Measurements from ENCODE around the gene MEI4.

Gene MEI4

GRCh38 chr6:77619114-77619513 lies 33.7 kb upstream of the MEI4 start:
- no peak overlapping the region for H2AFZ ChIP-seq (ENCODE audit: insufficient read depth, low read length, poor library complexity)
- no peaks in the 10 kb centered on the region for H3K27me3 ChIP-seq (ENCODE audit: insufficient read depth, low read length)
- no peaks in the 10 kb centered on the region for H3K4me1 ChIP-seq (ENCODE audit: control insufficient read depth in 1 of 2, insufficient read depth in 2 of 2, low read length in 2 of 2)
- no peaks in the 10 kb centered on the region for H3K36me3 ChIP-seq (ENCODE audit: control insufficient read depth in 1 of 2, insufficient read depth in 2 of 2, low read length in 2 of 2)
- no peak overlapping the region for H3K23ac ChIP-seq (ENCODE audit: low read length)
- no peak overlapping the region for H2AK5ac ChIP-seq (ENCODE audit: low read length)
- no CpG with 5 or more reads among the region's 2 CpGs for WGBS (ENCODE audit: extremely low coverage, insufficient coverage, insufficient read length)
- no peak overlapping the region for H3K14ac ChIP-seq (ENCODE audit: low read length)
- no peak overlapping the region for H3K9ac ChIP-seq (ENCODE audit: low read length)
- no peak overlapping the region for H3K4ac ChIP-seq (ENCODE audit: low read depth, low read length)
- H3K79me1 ChIP-seq (ENCODE audit: low read length), result no peaks in the 10 kb centered on the region
- no peaks in the 10 kb centered on the region for H3K79me2 ChIP-seq (ENCODE audit: control insufficient read depth, insufficient read depth, low read length, poor library complexity)
- no peak overlapping the region for H2BK12ac ChIP-seq (ENCODE audit: low read length)
- no peaks in the 10 kb centered on the region for H3K9me3 ChIP-seq (ENCODE audit: insufficient read depth, low read depth, low read length)
- no peak overlapping the region for H2BK120ac ChIP-seq (ENCODE audit: insufficient read depth, low read length, poor library complexity)
- no peak overlapping the region for H3K4me2 ChIP-seq (ENCODE audit: low read length)
- H4K91ac ChIP-seq (ENCODE audit: low read depth, low read length), result no peak overlapping the region
- no peak for DNase-seq
- no peak overlapping the region for H3K18ac ChIP-seq (ENCODE audit: low read length)
- H3K27ac ChIP-seq (ENCODE audit: low read depth, low read length), result no peak overlapping the region
- H4K8ac ChIP-seq (ENCODE audit: low read depth, low read length), result no peak overlapping the region
- no peak overlapping the region for H3K4me3 ChIP-seq (ENCODE audit: low read depth, low read length)
- H2BK5ac ChIP-seq (ENCODE audit: low read depth, low read length, poor library complexity), result no peak overlapping the region
- no peak overlapping the region for H4K12ac ChIP-seq (ENCODE audit: low read depth, low read length)

DNA sequence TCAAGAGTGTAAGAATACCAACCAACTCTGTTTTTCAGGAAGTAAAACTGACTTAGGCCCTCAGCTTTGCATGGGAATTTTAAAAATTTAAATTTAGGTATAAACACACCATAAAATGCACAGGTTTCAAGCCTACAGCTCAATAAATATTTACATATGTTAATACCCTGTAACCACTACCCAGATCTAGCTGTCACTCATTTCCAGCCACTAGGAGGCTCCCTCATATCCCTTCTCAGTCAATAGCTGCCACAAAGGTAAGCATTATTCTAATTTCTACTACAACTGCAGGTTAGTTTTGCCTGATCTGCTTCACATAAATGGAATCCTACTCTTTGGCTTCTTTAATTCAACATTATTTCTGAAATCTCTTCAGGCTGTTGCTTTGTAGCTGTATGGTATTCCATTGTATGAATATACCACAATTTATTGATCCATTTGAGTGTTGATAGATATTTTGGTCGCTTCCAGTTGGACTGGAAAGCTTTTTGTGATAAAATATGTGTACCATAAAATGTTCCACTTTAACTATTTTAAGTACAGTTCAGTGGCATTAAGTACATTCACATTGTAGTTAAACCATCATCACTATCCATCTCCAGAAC lies 32.5 kb upstream of the MEI4 start:
- Histone ChIP-seq H3K9me3 (ENCODE audit: insufficient read depth, low read depth, low read length) (no peaks in the 10 kb centered on the region), H2BK12ac (ENCODE audit: low read length) (no peak overlapping the region)
- no CpG with 5 or more reads among the region's 1 CpG for WGBS (ENCODE audit: extremely low coverage, insufficient coverage, insufficient read length)

GRCh38 chr6:77624515-77624914 lies 28.3 kb upstream of the MEI4 start:
- Histone ChIP-seq H2BK120ac (ENCODE audit: insufficient read depth, low read length, poor library complexity) (no peak overlapping the region), H3K9ac (ENCODE audit: low read length) (no peak overlapping the region), H2BK5ac (ENCODE audit: low read depth, low read length, poor library complexity) (no peak overlapping the region), H3K4me3 (ENCODE audit: low read depth, low read length) (no peak overlapping the region), H4K12ac (ENCODE audit: low read depth, low read length) (no peak overlapping the region), H3K27ac (ENCODE audit: low read depth, low read length) (no peak overlapping the region), H3K14ac (ENCODE audit: low read length) (no peak overlapping the region), H4K91ac (ENCODE audit: low read depth, low read length) (no peak overlapping the region), H3K23ac (ENCODE audit: low read length) (no peak overlapping the region), H2AFZ (ENCODE audit: insufficient read depth, low read length, poor library complexity) (no peak overlapping the region), H3K4me2 (ENCODE audit: low read length) (no peak overlapping the region), H2BK12ac (ENCODE audit: low read length) (no peak overlapping the region), H3K18ac (ENCODE audit: low read length) (no peak overlapping the region), H3K27me3 (ENCODE audit: insufficient read depth, low read length) (no peaks in the 10 kb centered on the region), H3K79me2 (ENCODE audit: control insufficient read depth, insufficient read depth, low read length, poor library complexity) (no peaks in the 10 kb centered on the region), H3K9me3 (ENCODE audit: insufficient read depth, low read depth, low read length) (no peaks in the 10 kb centered on the region), H3K4me1 (ENCODE audit: control insufficient read depth in 1 of 2, insufficient read depth in 2 of 2, low read length in 2 of 2) (no peaks in the 10 kb centered on the region), H2AK5ac (ENCODE audit: low read length) (no peak overlapping the region), H3K36me3 (ENCODE audit: control insufficient read depth in 1 of 2, insufficient read depth in 2 of 2, low read length in 2 of 2) (no peaks in the 10 kb centered on the region), H3K79me1 (ENCODE audit: low read length) (no peaks in the 10 kb centered on the region), H4K8ac (ENCODE audit: low read depth, low read length) (no peak overlapping the region), H3K4ac (ENCODE audit: low read depth, low read length) (no peak overlapping the region)
- no CpG with 5 or more reads among the region's 5 CpGs for WGBS (ENCODE audit: extremely low coverage, insufficient coverage, insufficient read length)
- DNase-seq, result no peak

More for the DNA sequence above, 32.5 kb upstream of the MEI4 start:
- Histone ChIP-seq H3K36me3 (ENCODE audit: control insufficient read depth in 1 of 2, insufficient read depth in 2 of 2, low read length in 2 of 2) (no peaks in the 10 kb centered on the region), H3K4me1 (ENCODE audit: control insufficient read depth in 1 of 2, insufficient read depth in 2 of 2, low read length in 2 of 2) (no peaks in the 10 kb centered on the region), H2AFZ (ENCODE audit: insufficient read depth, low read length, poor library complexity) (no peak overlapping the region), H4K12ac (ENCODE audit: low read depth, low read length) (no peak overlapping the region), H2AK5ac (ENCODE audit: low read length) (no peak overlapping the region), H3K9ac (ENCODE audit: low read length) (no peak overlapping the region), H4K8ac (ENCODE audit: low read depth, low read length) (no peak overlapping the region), H3K4ac (ENCODE audit: low read depth, low read length) (no peak overlapping the region), H2BK120ac (ENCODE audit: insufficient read depth, low read length, poor library complexity) (no peak overlapping the region), H3K23ac (ENCODE audit: low read length) (no peak overlapping the region), H2BK5ac (ENCODE audit: low read depth, low read length, poor library complexity) (no peak overlapping the region), H3K27ac (ENCODE audit: low read depth, low read length) (no peak overlapping the region), H3K18ac (ENCODE audit: low read length) (no peak overlapping the region), H3K27me3 (ENCODE audit: insufficient read depth, low read length) (no peaks in the 10 kb centered on the region), H3K4me3 (ENCODE audit: low read depth, low read length) (no peak overlapping the region), H3K79me2 (ENCODE audit: control insufficient read depth, insufficient read depth, low read length, poor library complexity) (no peaks in the 10 kb centered on the region), H3K14ac (ENCODE audit: low read length) (no peak overlapping the region), H3K79me1 (ENCODE audit: low read length) (no peaks in the 10 kb centered on the region), H4K91ac (ENCODE audit: low read depth, low read length) (no peak overlapping the region), H3K4me2 (ENCODE audit: low read length) (no peak overlapping the region)
- peak; percentile 7 to 42 for DNase-seq

GRCh38 chr6:77626426-77626825 lies 26.4 kb upstream of the MEI4 start:
- H2BK5ac ChIP-seq (ENCODE audit: low read depth, low read length, poor library complexity), result no peak overlapping the region
- H4K12ac ChIP-seq (ENCODE audit: low read depth, low read length), result no peak overlapping the region

More at GRCh38 chr6:77626426-77626825, 26.4 kb upstream of the MEI4 start:
- no peak overlapping the region for H3K27ac ChIP-seq (ENCODE audit: low read depth, low read length)
- H3K4me3 ChIP-seq (ENCODE audit: low read depth, low read length), result no peak overlapping the region
- no peak overlapping the region for H2BK12ac ChIP-seq (ENCODE audit: low read length)
- H4K91ac ChIP-seq (ENCODE audit: low read depth, low read length), result no peak overlapping the region
- no peak overlapping the region for H3K4me2 ChIP-seq (ENCODE audit: low read length)
- H3K23ac ChIP-seq (ENCODE audit: low read length), result no peak overlapping the region
- H3K4ac ChIP-seq (ENCODE audit: low read depth, low read length), result no peak overlapping the region
- no peak overlapping the region for H3K18ac ChIP-seq (ENCODE audit: low read length)
- no peaks in the 10 kb centered on the region for H3K9me3 ChIP-seq (ENCODE audit: insufficient read depth, low read depth, low read length)
- no peaks in the 10 kb centered on the region for H3K79me1 ChIP-seq (ENCODE audit: low read length)
- H3K14ac ChIP-seq (ENCODE audit: low read length), result no peak overlapping the region
- H3K4me1 ChIP-seq (ENCODE audit: control insufficient read depth in 1 of 2, insufficient read depth in 2 of 2, low read length in 2 of 2), result no peaks in the 10 kb centered on the region
- no peak overlapping the region for H4K8ac ChIP-seq (ENCODE audit: low read depth, low read length)
- H3K36me3 ChIP-seq (ENCODE audit: control insufficient read depth in 1 of 2, insufficient read depth in 2 of 2, low read length in 2 of 2), result no peaks in the 10 kb centered on the region
- no CpG with 5 or more reads among the region's 1 CpG for whole genome bisulfite sequencing (ENCODE audit: extremely low coverage, insufficient coverage, insufficient read length)
- H2AFZ ChIP-seq (ENCODE audit: insufficient read depth, low read length, poor library complexity), result no peak overlapping the region
- H3K9ac ChIP-seq (ENCODE audit: low read length), result no peak overlapping the region
- H3K27me3 ChIP-seq (ENCODE audit: insufficient read depth, low read length), result no peaks in the 10 kb centered on the region
- H2BK120ac ChIP-seq (ENCODE audit: insufficient read depth, low read length, poor library complexity), result no peak overlapping the region
- DNase-seq, result no peak
- H2AK5ac ChIP-seq (ENCODE audit: low read length), result no peak overlapping the region
- no peaks in the 10 kb centered on the region for H3K79me2 ChIP-seq (ENCODE audit: control insufficient read depth, insufficient read depth, low read length, poor library complexity)

Data from trophoblast cell (in vitro differentiated cells and primary cell).